NCI-H1092 treated with DMSO at 0.1 percent for 48 hours (cell line): ENCODE measurements around the gene FAM98C.
A peak's percentile ranks its signal among the peaks of the same experiment; 100 is the strongest.

Experiments used
- DNase-seq: peaks from one replicate; lab custom pipeline; 2025; lab: John Stamatoyannopoulos, UW

Gene FAM98C

GRCh38 chr19:38378866-38379265 lies 24.0 kb upstream of the FAM98C start:
- no peak for DNase-seq

- DNase-seq: no peak
Observed at GRCh38 chr19:38381138-38381537, 21.8 kb upstream of the FAM98C start.

GRCh38 chr19:38383184-38383583 lies 19.7 kb upstream of the FAM98C start:
- no peak for DNase-seq

GRCh38 chr19:38383743-38384142 lies 19.1 kb upstream of the FAM98C start:
- DNase-seq: no peak

GRCh38 chr19:38384209-38385027 lies 18.5 kb upstream of the FAM98C start:
- DNase-seq: no peak

GRCh38 chr19:38385057-38385803 lies 17.7 kb upstream of the FAM98C start:
- DNase-seq: no peak

- DNase-seq: no peak
Observed at GRCh38 chr19:38385804-38386257, 17.1 kb upstream of the FAM98C start.

GRCh38 chr19:38386300-38386970 lies 16.5 kb upstream of the FAM98C start:
- DNase-seq: no peak

- no peak for DNase-seq
Observed at GRCh38 chr19:38386971-38387549, 15.8 kb upstream of the FAM98C start.

- peak; percentile 70 for DNase-seq
Observed at GRCh38 chr19:38387550-38388348, 15.1 kb upstream of the FAM98C start, which contains the start of gene GGN. Gene GGN (minus strand): TSS chr19:38388034. CDS start chr19:38387261, 773 bp downstream.

- DNase-seq: no peak
Observed at GRCh38 chr19:38388349-38389100, 14.4 kb upstream of the FAM98C start, which contains the start of gene SPRED3. Gene SPRED3 (plus strand): TSS chr19:38388697. CDS start chr19:38390303, 1,606 bp downstream.

- no peak for DNase-seq
Observed at GRCh38 chr19:38389101-38389925, 13.6 kb upstream of the FAM98C start.

GRCh38 chr19:38389957-38390924 lies 12.7 kb upstream of the FAM98C start:
- DNase-seq: no peak

- DNase-seq: no peak
Observed at GRCh38 chr19:38391911-38392464, 10.9 kb upstream of the FAM98C start.

GRCh38 chr19:38392707-38393308 lies 10.1 kb upstream of the FAM98C start:
- DNase-seq: no peak

GRCh38 chr19:38394488-38394887 lies 8.4 kb upstream of the FAM98C start:
- no peak for DNase-seq

GRCh38 chr19:38395381-38396114 lies 7.3 kb upstream of the FAM98C start:
- DNase-seq: no peak
